22Rv1 (cell line): ENCODE measurements around the gene ZDHHC1.

Experiments
- ZFX ChIP-seq: fragments of 450-650 bp; IDR thresholded peaks from 2 replicates; pipeline ENCODE4 v1.6.1; 2017; ENCODE audit warnings: antibody characterized with exemption, borderline replicate concordance
- TF ChIP-seq, protein P1 (sequence below): fragments of 450-650 bp; IDR thresholded peaks from 2 replicates; pipeline ENCODE4 v1.5.1; 2017; ENCODE audit warnings: mild to moderate bottlenecking

DNA sequence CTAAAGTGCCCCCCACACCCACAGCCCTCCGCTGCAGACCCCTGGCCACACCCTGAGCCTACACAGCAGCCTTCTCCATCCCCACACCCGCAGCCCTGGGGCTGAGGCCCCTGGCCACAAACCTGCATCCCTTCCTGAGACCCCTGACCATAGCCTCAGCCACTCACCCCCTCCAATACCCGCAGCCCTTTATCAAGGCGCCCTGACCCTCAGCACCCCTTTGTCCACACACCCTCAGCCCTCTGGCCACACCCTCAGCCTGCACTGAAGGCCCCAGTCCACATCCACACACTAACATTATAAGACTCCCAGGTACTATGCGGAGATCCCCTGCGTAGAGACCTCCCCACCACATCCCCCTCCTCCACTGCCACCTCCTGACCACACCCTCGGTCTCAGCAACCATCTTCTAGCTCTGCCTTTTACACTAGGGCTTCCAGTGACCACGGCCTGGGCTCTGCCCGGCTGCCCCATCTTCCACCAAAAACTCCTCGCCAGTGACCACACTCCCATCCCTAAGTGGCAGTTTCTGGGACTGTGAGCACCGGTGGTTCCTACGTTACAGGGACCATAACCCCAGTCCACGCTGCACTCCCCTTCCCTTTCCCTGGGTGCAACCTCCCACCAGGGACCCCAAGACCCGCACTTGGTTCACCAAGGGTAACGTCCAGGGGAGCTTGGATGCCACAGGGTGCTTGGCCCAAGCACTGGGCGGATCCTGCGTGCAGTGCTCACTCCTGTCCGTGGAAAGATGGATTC lies 23.8 kb downstream of the ZDHHC1 start:
- TF ChIP-seq, protein P1, sequence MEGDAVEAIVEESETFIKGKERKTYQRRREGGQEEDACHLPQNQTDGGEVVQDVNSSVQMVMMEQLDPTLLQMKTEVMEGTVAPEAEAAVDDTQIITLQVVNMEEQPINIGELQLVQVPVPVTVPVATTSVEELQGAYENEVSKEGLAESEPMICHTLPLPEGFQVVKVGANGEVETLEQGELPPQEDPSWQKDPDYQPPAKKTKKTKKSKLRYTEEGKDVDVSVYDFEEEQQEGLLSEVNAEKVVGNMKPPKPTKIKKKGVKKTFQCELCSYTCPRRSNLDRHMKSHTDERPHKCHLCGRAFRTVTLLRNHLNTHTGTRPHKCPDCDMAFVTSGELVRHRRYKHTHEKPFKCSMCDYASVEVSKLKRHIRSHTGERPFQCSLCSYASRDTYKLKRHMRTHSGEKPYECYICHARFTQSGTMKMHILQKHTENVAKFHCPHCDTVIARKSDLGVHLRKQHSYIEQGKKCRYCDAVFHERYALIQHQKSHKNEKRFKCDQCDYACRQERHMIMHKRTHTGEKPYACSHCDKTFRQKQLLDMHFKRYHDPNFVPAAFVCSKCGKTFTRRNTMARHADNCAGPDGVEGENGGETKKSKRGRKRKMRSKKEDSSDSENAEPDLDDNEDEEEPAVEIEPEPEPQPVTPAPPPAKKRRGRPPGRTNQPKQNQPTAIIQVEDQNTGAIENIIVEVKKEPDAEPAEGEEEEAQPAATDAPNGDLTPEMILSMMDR: no peak
- TF ChIP-seq ZFX: no peak
